Panc1 (cell line): ENCODE measurements around the gene ABCF3.
A peak's percentile ranks its signal among the peaks of the same experiment; 100 is the strongest.

Experiments
- POLR2AphosphoS5 ChIP-seq: IDR thresholded peaks from 2 replicates; pipeline ENCODE4 v1.6.1; 2012; ENCODE audit warnings: mild to moderate bottlenecking, low read depth, low read length, moderate library complexity
- SIN3A ChIP-seq: IDR thresholded peaks from 2 replicates; pipeline ENCODE4 v1.6.1; 2012; ENCODE audit warnings: low read depth, mild to moderate bottlenecking, low read length, moderate library complexity, borderline replicate concordance; ENCODE audit not compliant: insufficient read depth
- TCF7L2 ChIP-seq: IDR thresholded peaks from 2 replicates; pipeline ENCODE4 v1.6.1; 2011; ENCODE audit warnings: mild to moderate bottlenecking, low read depth, low read length, inconsistent platforms
- TF ChIP-seq, protein P1 (sequence below), 2 experiments: IDR thresholded peaks; 2 replicates each; pipeline ENCODE4 v1.6.1; 2011 to 2012; ENCODE audit warnings: low read depth in 2 of 2, control low read depth in 1 of 2, low read length in 1 of 2, mild to moderate bottlenecking in 1 of 2, moderate library complexity in 1 of 2; ENCODE audit not compliant: insufficient read depth in 1 of 2
- TF ChIP-seq, protein P2 (sequence below): fragments of 450-650 bp; IDR thresholded peaks from 2 replicates; pipeline ENCODE4 v1.5.1; 2017; ENCODE audit warnings: mild to moderate bottlenecking

DNA sequence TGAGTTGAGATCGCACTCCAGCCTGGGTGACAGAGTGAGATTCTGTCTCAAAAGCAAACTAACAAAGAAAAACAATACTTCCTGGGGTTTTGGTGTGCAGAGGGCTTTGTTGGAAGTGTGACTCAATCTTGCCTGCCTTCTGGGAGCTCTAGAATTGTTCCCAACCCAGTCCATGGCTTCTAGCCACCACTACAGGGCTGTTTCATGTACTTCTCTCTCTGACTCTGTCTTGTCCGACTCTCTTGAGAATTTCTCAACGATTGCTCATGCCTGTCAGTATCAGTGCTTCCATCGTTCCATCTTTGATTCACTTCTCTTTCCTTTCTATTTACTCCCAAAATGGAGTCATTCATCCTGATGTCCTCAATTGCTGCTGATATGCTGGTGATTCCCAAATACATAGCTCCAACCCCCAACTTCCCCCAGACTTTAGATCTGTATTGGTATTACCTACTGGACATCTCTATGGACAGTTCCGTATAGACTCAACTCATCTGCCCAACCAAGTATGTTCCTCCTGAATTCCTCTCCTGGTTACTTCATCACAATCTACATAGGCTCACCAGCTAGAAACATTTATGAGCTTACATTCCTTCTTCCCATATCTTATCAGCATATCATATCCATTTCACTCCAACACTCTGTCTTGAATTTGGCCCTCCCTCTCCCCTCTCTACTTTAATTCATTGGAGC lies 13.2 kb upstream of the ABCF3 start:
- TF ChIP-seq, protein P1, sequence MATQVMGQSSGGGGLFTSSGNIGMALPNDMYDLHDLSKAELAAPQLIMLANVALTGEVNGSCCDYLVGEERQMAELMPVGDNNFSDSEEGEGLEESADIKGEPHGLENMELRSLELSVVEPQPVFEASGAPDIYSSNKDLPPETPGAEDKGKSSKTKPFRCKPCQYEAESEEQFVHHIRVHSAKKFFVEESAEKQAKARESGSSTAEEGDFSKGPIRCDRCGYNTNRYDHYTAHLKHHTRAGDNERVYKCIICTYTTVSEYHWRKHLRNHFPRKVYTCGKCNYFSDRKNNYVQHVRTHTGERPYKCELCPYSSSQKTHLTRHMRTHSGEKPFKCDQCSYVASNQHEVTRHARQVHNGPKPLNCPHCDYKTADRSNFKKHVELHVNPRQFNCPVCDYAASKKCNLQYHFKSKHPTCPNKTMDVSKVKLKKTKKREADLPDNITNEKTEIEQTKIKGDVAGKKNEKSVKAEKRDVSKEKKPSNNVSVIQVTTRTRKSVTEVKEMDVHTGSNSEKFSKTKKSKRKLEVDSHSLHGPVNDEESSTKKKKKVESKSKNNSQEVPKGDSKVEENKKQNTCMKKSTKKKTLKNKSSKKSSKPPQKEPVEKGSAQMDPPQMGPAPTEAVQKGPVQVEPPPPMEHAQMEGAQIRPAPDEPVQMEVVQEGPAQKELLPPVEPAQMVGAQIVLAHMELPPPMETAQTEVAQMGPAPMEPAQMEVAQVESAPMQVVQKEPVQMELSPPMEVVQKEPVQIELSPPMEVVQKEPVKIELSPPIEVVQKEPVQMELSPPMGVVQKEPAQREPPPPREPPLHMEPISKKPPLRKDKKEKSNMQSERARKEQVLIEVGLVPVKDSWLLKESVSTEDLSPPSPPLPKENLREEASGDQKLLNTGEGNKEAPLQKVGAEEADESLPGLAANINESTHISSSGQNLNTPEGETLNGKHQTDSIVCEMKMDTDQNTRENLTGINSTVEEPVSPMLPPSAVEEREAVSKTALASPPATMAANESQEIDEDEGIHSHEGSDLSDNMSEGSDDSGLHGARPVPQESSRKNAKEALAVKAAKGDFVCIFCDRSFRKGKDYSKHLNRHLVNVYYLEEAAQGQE (IDR thresholded peaks at IDR 0.05; ENCODE audit: insufficient read depth in 1 of 2, low read depth in 2 of 2, low read length in 1 of 2) = no peak
- TF ChIP-seq, protein P2, sequence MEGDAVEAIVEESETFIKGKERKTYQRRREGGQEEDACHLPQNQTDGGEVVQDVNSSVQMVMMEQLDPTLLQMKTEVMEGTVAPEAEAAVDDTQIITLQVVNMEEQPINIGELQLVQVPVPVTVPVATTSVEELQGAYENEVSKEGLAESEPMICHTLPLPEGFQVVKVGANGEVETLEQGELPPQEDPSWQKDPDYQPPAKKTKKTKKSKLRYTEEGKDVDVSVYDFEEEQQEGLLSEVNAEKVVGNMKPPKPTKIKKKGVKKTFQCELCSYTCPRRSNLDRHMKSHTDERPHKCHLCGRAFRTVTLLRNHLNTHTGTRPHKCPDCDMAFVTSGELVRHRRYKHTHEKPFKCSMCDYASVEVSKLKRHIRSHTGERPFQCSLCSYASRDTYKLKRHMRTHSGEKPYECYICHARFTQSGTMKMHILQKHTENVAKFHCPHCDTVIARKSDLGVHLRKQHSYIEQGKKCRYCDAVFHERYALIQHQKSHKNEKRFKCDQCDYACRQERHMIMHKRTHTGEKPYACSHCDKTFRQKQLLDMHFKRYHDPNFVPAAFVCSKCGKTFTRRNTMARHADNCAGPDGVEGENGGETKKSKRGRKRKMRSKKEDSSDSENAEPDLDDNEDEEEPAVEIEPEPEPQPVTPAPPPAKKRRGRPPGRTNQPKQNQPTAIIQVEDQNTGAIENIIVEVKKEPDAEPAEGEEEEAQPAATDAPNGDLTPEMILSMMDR = no peak
- TF ChIP-seq POLR2AphosphoS5 (0 out of 2 replicates have a peak, but pooled peaks have one; percentile 6), SIN3A (no peak), TCF7L2 (no peak)
